Measurements from ENCODE around the gene TLE6.
"Not testable (repeated sequence)": the region's sequence is repeated elsewhere in the genome, so short reads cannot be mapped to it uniquely, and the experiment has no call there.

The TLE6 gene

DNA sequence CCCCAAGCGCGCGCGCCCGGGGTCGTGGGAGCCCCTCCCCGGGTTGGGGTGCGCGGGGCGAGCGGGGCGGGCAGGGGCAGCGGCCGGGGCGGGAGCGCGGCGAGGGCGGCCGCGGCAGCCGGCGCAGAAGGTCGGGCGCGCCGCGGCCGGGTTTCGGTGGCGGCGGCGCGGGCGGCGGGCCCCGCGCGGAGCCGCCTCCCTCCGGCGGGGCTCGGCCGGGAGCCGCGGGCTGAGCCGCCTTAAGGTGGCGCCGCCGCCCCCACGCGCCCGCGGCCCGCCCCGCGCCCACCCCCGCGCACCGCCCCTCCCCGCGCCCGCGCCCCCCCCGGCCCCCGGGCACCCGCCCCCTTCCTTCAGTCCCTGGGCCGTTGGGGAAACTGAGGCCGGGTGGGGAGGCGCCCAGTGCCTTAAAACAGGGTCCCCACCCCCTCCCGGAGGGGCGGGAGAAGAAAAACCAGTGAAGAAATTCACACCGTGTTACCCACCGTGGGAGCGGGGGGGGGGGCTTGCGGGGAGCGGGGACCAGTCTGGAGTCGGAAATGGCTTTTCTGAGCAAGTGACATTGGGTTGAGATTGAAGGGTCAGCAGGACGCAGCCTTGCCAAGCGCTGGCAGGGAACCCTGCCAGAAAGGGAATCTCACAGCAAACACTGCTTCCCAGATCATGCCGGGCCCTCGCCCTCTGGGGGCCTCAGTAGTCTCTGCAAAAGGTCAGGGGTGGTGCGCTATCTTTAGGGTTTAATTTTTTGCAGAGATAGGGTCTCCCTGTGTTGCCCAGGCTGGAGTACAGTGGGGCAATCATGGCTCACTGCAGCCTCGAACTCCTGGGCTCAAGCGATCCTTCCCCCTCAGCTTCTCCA lies 51.9 kb downstream of the TLE6 start, which contains the start of gene TLE2:
TSS of gene TLE2 (minus strand) at position 216 of the 859 bp plus-strand sequence. CDS start 376 bp downstream, outside the sequence.
- DNase-seq (ENCODE audit: low spot score), result no peak

DNA sequence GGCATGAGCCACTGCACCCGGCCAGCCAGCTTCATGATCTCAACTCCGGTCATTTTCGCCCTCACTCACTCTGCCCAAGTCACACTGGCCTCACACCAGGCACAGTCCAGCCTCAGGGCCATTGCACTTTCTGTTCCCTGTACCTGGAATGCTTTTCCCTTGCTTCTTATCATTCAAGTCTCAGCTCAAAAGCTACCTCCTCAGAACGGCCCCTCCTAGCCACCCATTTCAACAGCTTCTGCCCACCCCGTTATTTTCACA lies 54.2 kb downstream of the TLE6 start:
- no peak for DNase-seq (ENCODE audit: low spot score)

DNA sequence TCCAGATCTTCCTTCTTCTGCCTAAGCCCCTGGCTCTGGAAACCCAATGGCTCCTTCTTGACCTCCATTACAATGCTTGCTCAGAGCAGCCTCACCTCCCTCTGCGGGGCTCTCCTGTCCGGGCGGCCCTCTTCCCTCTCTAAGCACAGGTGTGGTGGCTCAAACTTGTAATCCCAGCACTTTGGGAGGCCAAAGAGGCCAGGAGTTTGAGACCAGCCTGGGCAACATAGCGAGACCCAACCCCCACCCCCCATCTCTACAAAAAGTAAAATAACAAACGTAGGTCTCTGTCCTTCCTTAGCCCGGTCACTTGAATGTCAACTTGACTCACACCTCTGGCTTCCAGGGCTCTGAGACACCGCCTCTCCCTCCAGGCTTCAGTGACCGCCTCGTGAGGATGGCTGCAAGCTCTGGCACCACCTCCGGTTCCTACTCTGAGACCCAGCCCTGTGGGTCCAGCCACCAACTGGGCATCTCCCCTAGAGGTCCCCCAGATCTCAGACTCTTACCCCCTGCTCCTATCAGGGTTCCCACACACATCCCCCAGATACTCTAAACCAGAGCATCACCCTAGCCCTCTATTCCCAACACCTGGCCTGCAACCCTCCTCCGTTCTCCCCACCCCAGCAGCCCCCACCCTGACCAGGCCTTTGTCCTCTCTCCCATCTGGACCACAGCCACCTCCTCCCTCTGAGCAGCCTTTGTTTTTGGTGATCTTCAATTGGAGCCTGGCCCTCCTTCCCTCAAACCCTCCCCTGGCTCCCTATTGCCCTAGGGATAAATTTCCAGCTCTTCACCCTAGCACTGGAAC lies 56.4 kb downstream of the TLE6 start:
- no peak for DNase-seq (ENCODE audit: low spot score)

DNA sequence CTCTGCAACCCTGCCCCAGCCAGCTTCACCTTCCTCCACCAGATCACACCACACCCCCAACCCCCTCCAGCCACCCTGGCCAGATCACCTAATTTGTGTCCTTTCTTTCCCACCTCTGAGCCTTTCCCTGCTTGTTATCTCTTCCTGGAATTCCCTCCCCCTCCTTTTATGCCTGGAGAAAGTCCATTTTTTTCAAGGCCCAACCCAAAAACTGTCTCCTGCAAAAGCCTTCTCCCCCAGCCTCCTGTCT lies 57.0 kb downstream of the TLE6 start:
- DNase-seq (ENCODE audit: low spot score), result no peak

DNA sequence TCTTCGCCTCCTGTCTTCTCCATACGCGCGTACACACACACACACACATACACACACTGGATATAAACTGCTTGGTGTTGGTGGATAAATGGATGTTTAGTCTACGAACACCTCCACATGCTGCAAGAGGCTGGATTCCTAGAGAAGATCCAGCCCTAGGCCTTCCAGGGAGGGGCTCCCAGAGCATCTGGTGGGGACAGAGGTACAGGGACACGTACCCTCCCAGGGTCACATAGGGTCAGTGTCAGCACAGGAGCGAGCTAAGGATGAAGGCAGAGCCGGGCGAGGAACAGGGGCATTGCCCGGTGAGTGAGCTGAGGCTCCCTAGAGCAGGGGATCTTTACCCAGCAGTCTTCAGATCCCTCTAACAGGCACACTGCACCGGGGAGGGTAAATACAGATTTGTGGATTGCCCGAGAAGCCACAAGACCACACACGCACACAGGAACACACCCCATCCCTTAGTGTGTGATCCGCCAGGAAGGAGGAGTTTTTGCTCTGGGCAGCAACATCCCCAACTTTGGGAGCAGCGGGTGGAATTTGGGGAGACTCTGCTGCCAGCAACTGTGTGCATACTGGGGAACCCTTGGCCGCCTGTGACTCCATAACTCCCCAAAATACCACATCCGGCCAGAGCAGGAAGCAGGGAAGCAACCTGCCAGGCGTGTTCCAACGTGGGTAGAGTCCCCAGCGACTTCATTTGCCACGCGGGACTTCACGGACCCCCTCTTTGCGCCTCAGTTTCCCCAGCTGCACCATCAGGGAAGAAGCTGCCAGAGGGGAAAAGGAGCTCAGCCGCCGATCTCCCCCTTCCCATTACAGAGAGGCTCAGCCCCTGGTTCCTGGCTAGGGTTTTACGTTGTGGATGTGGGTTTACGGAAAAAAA lies 57.5 kb downstream of the TLE6 start:
- DNase-seq (ENCODE audit: low spot score), result no peak

DNA sequence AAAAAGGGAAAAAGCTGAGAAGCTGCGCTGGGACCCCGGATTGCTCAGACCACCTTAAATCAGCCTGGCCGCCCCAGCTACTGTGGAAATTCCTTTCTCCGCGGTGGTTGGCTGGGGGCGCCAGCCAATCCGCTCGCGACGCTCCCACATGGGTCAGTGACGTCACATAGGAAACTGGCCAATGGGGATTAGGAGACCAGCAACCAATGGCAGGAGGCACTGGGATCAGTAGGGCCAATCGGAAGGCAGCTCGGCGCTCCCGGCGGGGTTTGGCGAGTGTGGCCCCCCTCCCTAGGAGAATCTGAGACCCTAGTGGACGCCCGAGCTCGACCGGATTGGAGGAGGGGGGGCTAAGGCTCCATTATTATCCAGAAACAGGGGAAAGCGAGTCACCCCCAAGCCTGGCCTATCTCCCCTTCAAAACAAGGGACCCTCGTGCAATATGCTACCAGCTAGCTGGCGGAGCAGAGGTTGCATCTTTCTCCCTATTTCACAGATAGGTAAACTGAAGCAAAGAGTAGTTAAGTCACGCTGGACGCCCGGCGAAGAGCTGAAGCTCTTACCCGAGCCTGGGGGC lies 58.3 kb downstream of the TLE6 start:
- peak; percentile 94 for DNase-seq (ENCODE audit: low spot score)

DNA sequence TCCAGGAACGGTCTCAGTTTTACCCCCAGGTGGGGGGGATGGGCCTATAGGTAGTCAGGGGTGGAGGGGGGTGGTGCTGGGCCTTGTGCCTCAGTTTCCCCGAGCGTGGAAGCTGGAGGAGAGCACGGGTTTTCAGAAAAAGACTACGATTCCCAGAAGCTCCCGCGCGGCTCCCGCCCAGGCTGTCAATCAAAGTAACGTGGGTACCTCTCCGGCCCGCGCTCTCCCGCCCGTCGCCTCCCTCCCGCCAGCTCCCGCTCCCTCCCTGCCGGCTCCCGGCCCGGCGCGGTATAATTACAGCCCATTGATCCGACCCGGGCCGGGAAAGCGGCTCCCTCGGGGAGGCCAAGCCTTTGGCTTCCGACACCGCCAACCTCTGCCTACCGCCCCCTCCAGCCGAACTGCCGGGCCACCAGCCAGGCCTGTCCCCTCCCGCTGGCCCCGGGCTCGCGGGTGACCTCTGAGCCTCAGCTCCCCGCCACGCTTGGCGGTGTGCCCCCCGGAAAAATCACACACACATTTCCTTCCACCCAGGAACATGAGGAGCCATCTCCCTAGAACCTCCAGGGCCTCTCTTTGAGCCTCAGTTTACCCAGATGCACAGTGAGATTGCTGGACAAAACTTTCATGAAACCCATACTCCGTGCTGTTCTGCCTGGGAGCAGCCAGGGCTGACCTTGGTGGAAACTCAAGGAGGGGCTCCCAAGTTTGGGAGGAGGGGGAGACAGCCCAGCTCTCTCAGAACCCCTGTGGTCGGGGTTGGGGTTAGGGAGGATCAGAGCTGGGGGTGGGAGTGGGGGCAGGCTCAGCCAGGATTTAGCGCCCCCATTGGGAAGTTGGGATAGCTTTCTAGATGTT lies 59.0 kb downstream of the TLE6 start:
- peak; percentile 86 for DNase-seq (ENCODE audit: low spot score)

DNA sequence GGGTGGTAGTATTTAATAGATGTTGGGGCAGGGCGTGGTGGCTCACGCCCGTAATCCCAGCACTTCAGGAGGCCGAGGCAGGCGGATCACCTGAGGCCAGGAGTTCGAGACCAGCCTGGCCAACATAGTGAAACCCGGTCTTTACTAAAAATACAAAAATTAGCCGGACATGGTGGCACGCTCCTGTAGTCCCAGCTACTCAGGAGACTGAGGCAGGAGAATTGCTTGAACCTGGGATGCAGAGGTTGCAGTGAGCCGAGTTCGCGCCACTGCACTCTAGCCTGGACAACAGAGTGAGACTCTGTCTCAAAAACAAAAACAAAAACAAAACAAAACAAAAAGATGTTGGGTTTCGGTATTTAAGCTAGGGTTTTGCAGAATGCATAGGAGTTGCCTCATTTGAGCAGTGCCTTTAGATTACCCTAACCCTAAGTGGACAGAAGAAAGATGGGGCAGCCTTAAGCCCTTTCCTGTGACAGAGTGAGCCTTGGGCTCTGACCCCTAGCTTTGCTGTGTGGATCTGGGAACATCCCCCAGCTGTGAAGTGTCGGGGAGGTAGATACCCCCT lies 59.7 kb downstream of the TLE6 start:
- not testable (repeated sequence) for DNase-seq (ENCODE audit: low spot score)

DNA sequence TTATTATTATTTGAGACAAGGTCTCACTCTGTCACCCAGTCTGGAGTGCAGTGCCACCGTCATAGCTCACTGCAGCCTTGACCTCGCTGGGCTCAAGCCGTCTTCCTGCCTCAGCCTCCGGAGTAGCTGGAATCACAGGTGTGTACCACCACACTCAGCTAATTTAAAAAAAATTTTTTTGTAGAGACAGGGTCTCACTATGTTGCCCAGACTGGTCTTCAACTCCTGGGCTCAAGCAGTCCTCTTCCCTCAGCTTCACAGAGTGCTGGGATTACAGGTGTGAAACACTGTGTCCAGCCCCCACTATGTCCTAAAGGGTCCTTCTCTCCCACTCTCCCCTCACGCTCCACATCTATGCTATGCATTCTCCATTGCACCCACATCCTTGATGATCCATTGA lies 60.9 kb downstream of the TLE6 start:
- DNase-seq (ENCODE audit: low spot score), result no peak

DNA sequence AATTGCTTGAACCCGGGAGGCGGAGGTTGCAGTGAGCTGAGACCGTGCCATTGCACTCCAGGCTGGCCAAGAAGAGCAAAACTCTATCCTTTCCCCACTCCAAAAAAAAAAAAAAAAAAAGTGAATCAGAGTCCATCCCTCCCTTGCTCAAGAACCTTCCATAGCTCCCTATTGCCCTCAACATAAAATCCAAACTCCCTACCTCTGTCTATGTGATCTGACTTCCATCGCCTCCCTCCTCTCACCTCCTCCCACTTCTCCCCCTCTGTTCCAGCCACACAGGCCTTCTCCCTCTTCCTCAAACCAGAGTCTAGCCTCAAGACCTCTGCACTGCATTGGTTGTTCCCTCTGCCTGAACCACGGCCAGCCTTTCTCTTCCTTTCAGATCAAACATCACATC lies 61.8 kb downstream of the TLE6 start:
- no peak for DNase-seq (ENCODE audit: low spot score)

DNA sequence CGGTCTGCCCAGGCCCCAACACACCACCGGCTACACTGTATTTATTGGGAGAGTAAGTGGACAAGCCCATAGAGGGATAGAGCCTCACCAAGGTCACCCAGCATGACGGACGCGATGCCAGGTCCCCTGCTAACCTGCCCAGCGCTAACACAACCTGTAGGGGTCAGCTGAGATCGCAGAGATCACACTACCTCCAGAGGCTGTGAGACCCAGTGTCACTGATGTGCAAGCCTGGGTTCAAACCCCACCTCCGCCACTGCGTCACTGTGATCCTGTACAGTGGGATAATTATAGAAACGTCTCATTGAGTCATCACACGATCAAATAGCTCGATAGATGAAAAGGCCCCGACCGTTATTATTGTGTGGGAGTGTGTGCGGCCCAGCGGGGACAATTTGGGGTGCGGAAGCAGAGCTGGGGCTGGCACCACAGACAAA lies 62.3 kb downstream of the TLE6 start:
- DNase-seq (ENCODE audit: low spot score), result peak; percentile 27

DNA sequence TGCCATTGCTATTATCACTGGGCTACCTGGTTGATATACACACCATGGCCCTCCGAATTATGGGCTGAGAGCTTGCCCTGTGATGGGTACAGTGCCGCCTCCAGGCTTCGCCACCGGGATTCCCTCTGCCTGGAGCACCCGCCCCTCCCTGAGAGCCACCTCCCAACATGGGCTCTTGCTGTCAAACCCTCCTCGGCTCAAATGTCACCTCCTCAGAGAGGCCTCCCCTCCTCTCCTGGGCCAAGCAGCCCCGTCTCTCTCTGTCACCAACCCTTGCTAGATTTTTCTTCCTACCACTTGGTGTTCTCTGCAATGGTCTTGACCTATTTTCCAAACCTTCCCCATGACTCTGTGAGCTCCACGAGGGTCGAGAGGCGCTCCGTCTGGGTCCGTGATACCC lies 64.0 kb downstream of the TLE6 start:
- no peak for DNase-seq (ENCODE audit: low spot score)

DNA sequence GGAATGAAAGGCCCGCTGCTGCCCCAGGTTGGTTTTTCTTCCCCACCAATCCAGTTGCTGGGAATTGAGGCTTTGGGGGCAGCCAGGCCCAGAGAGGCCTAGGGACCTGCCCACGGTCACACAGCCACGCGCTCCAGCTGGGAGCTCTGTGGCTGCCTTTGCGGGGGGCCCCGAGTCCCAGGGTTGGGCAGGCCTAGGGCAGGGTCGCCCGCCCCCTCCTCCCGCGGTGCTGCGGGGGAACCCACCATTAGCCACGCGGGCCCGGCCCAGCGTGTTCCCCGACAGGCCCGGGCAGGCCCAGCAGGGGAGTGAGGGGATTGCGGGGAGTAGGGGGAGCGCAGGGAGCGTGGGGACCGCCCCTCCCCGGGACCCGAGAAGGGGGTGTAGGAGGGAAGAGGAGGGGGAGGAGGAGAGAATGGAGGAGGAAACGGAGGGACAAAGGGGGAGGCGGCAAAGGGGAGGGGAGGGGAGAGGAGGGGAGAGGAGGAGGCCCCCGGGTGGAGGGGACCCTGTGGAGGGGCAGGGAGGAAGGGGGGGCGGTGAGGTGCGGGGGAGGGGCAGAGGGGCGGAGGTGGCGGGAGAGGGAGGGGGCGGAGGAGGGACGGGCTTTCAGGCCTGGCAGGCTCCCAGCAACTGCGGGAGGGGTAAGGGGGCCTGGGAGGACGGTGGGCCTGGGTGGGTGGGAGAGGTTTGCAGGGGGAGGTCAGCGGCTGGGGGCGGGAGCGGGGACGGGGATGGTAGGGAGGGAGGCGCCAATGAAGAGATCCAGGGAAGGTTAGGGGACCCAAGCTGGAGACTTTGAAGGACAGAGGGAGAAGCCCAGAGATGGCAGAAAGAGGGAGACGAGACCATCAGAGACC lies 64.6 kb downstream of the TLE6 start:
- no peak for DNase-seq (ENCODE audit: low spot score)

DNA sequence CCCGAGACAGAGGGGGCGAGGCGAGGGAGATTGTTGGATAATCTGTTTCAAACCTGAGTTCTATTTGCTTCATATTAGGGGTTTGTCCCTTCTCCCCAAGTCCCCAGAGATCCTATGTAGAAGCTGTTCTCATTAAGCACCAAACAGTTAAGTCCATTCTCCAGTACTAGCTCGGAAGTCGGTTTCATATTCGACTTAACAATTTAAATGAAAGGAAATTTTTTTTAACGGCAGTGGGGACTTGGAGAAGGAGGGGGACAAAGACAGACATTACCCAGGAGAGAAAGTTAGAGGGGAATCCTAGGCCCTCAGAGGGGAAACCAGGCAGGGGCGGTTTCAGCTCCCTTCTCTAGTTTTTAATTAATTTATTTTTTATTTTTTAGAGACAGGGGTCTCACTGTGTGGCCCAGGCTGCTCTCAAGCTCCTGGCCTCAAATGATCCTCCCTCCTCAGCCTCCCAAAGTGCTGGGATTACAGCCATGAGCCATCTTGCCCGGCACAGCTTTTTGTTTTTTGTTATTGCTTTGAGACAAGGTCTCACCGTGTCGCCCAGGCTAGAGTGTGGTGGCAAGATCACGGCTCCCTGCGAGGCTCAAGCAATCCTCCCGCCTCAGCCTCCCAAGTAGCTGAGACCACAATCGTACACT lies 65.4 kb downstream of the TLE6 start:
- DNase-seq (ENCODE audit: low spot score), result no peak
